Metanephros (tissue), 2 donors: ENCODE data around the gene SSX2B. TPM values are rescaled to one million over a fixed set of nuclear protein-coding genes. Genes with fewer than 3 reads are reported as not detected.

Source experiments
- small RNA-seq: library from RNA; depleted of rRNA; stranded (forward); fragments of <200 nt; gene quantifications from one replicate; pipeline ENCODE3, GENCODE V24; 2014; ENCODE audit warnings: low replicate concordance
- total RNA-seq: library from RNA; depleted of rRNA; stranded (reverse); fragments of >200 nt; gene quantifications from one replicate; pipeline ENCODE4 v1.2.3, GENCODE V29; 2014

The SSX2B gene
- 0.35 TPM for total RNA-seq

GRCh38 chrX:52750952-52751351 is at the start of gene SSX2B:
Gene SSX2B, plus strand, starts transcription at chrX:52751252. Its CDS starts 1,429 bp downstream, at chrX:52752681.

DNA sequence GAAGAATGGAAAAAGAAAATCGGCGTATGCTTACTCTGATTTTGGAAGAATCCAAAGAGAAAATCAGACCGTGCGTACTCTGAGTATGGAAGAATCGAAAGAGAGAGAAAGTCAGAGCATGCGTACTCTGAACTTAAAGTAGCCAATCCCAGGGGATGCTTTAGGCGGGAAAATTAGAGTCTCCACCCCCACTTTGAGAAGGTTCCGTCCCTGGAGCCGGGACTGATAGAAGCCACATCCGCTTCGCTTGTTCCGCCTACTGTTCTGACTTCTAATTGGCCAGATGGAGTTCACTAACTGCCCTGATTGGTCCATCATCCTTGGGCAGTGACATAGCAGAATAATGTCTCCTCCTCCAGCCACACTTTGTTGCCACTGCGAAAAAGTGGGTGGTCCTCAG is 44.0 kb upstream of the SSX2B start, which contains the start of gene SSX2:
Gene SSX2, minus strand, starts transcription at position 101 of the 400 bp plus-strand sequence. CDS start 1,429 bp downstream, outside the sequence.

GRCh38 chrX:52797327-52797726 is 46.3 kb downstream of the SSX2B start, which contains the start of gene SPANXN5:
Gene SPANXN5, minus strand, starts transcription at chrX:52797427. Its CDS starts 79 bp downstream, at chrX:52797348.

Small RNA genes within 50 kb of the gene (small RNA-seq; reads per million reads assigned to genes)
- gene AC244505.3 = not detected
- gene AC244505.5 = not detected
- gene AC244505.6 = not detected
- not detected for gene AC244505.7

Other genes starting within 250 kb of the SSX2B start
- gene XAGE1B, start 234.2 kb upstream of the SSX2B start, total RNA-seq = not detected
- not detected for gene SSX7, start 96.4 kb upstream of the SSX2B start, total RNA-seq
- not detected for gene SSX2, start 44.1 kb upstream of the SSX2B start, total RNA-seq
- gene SPANXN5, start 46.2 kb downstream of the SSX2B start, total RNA-seq = not detected
- not detected for gene XAGE5, start 60.0 kb downstream of the SSX2B start, total RNA-seq
- gene XAGE3, start 116.8 kb downstream of the SSX2B start, total RNA-seq = not detected
- gene FAM156B, start 146.1 kb downstream of the SSX2B start, total RNA-seq = 22.0 TPM
- gene FAM156A, start 207.3 kb downstream of the SSX2B start, total RNA-seq = 28.9 TPM